Measurements from ENCODE around the gene MIGA1. TPM values are rescaled to one million over a fixed set of nuclear protein-coding genes. Genes with fewer than 3 reads are reported as not detected.

Gene MIGA1
- total and polyA plus RNA-seq, 9 of the 15 experiments (the other 6 are each of a cell fraction or from before 2014, with no cell fraction given): 1.6 to 5.1 (median 2.9) TPM

GRCh38 chr1:77779529-77780281, at the start of gene MIGA1 (continued):
- TF ChIP-seq, protein P1, sequence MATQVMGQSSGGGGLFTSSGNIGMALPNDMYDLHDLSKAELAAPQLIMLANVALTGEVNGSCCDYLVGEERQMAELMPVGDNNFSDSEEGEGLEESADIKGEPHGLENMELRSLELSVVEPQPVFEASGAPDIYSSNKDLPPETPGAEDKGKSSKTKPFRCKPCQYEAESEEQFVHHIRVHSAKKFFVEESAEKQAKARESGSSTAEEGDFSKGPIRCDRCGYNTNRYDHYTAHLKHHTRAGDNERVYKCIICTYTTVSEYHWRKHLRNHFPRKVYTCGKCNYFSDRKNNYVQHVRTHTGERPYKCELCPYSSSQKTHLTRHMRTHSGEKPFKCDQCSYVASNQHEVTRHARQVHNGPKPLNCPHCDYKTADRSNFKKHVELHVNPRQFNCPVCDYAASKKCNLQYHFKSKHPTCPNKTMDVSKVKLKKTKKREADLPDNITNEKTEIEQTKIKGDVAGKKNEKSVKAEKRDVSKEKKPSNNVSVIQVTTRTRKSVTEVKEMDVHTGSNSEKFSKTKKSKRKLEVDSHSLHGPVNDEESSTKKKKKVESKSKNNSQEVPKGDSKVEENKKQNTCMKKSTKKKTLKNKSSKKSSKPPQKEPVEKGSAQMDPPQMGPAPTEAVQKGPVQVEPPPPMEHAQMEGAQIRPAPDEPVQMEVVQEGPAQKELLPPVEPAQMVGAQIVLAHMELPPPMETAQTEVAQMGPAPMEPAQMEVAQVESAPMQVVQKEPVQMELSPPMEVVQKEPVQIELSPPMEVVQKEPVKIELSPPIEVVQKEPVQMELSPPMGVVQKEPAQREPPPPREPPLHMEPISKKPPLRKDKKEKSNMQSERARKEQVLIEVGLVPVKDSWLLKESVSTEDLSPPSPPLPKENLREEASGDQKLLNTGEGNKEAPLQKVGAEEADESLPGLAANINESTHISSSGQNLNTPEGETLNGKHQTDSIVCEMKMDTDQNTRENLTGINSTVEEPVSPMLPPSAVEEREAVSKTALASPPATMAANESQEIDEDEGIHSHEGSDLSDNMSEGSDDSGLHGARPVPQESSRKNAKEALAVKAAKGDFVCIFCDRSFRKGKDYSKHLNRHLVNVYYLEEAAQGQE (IDR thresholded peaks at IDR 0.05; ENCODE audit: borderline replicate concordance): no peak
- TF ChIP-seq, protein P1 (CRISPR knock-in tag; IDR thresholded peaks at IDR 0.05; ENCODE audit: low read depth): no peak
- no peak for TF ChIP-seq EHMT2 (IDR thresholded peaks at IDR 0.05)
- peak; percentile 93 to 99 (median 99) for TF ChIP-seq YY1 (IDR thresholded peaks at IDR 0.05; ENCODE audit: borderline replicate concordance in 1 of 3, control insufficient read depth in 1 of 3, extremely low read depth in 1 of 3, insufficient read depth in 3 of 3, insufficient read length in 1 of 3, insufficient replicate concordance in 2 of 3, low read depth in 1 of 3, low read length in 2 of 3)
- TF ChIP-seq ELF4 (CRISPR knock-in tag; IDR thresholded peaks at IDR 0.05): no peak
- peak; percentile 96 for TF ChIP-seq GABPA (tag; conservative IDR thresholded peaks at IDR 0.05; ENCODE audit: low read depth)
- peak; percentile 13 to 95; a peak in 2 of 4 replicates for TF ChIP-seq HDAC1 (IDR thresholded peaks at IDR 0.05)
- no peak for TF ChIP-seq SRSF9 (IDR thresholded peaks at IDR 0.05; ENCODE audit: borderline replicate concordance, low read depth, low read length)
- no peak for TF ChIP-seq ETV6 (IDR thresholded peaks at IDR 0.05; ENCODE audit: borderline replicate concordance in 1 of 2, low read depth in 2 of 2, low read length in 1 of 2)
- TF ChIP-seq ETV6 (CRISPR knock-in tag; IDR thresholded peaks at IDR 0.05; ENCODE audit: borderline replicate concordance): no peak
- no peak for TF ChIP-seq RNF219 (CRISPR knock-in tag; IDR thresholded peaks at IDR 0.05)
- peak; percentile 99 for TF ChIP-seq NR2C1 (IDR thresholded peaks at IDR 0.05)
- peak; percentile 100 for TF ChIP-seq NR2C1 (tag; IDR thresholded peaks at IDR 0.05)
- TF ChIP-seq ZSCAN32 (CRISPR knock-in tag; IDR thresholded peaks at IDR 0.05): no peak
- no peak for TF ChIP-seq PCBP2 (IDR thresholded peaks at IDR 0.05; ENCODE audit: low read depth, low read length, poor library complexity, severe bottlenecking)
- TF ChIP-seq L3MBTL2 (IDR thresholded peaks at IDR 0.05): peak; percentile 61
- peak; percentile 28 for TF ChIP-seq TBP (optimal IDR thresholded peaks at IDR 0.05; ENCODE audit: low read depth, low read length)
- no peak for TF ChIP-seq NCOR1 (IDR thresholded peaks at IDR 0.05)

All from K562 (cell line).